CD14-positive monocyte (primary cell): ENCODE results near the gene STX18. TPM values are rescaled to one million over a fixed set of nuclear protein-coding genes. Genes with fewer than 3 reads are reported as not detected.
"Not testable (repeated sequence)": the region's sequence is repeated elsewhere in the genome, so short reads cannot be mapped to it uniquely, and the experiment has no call there.

Source experiments
- DNase-seq, 3 donors: peaks; one replicate each; pipeline ENCODE4 v3.0.0-alpha.2; 2011 to 2022
- H2AFZ ChIP-seq: 2 replicates; pipeline ENCODE4 v1.6.0; 2012; ENCODE audit warnings: mild to moderate bottlenecking, low read depth, low read length, inconsistent platforms; ENCODE audit not compliant: insufficient read depth, poor library complexity, severe bottlenecking
- H3K27ac ChIP-seq, 2 donors: 1 replicate in 1 of 2; 2 replicates in 1 of 2; pipeline ENCODE4 v1.5.1; 2012 to 2013; ENCODE audit warnings: low read length in 2 of 2, control low read depth in 1 of 2, inconsistent platforms in 1 of 2, low read depth in 1 of 2, mild to moderate bottlenecking in 1 of 2
- H3K27me3 ChIP-seq, 2 donors: one replicate each; pipeline versions ENCODE4 v1.6.0 to v1.6.1; 2011 to 2013; ENCODE audit warnings: low read length in 2 of 2; ENCODE audit not compliant: control insufficient read depth in 2 of 2, insufficient read depth in 2 of 2
- H3K36me3 ChIP-seq, 2 donors: replicated peaks in 1 of 2; 1 replicate in 1 of 2; 2 replicates in 1 of 2; pipeline versions ENCODE4 v1.5.1 to v1.6.1; 2012 to 2013; ENCODE audit warnings: low read length in 2 of 2, control low read depth in 1 of 2, inconsistent platforms in 1 of 2, mild to moderate bottlenecking in 1 of 2; ENCODE audit not compliant: insufficient read depth in 2 of 2, control insufficient read depth in 1 of 2
- H3K4me1 ChIP-seq, 2 donors: 1 replicate in 1 of 2; 2 replicates in 1 of 2; pipeline versions ENCODE4 v1.5.1 to v1.6.1; 2012 to 2013; ENCODE audit warnings: low read length in 2 of 2, control low read depth in 1 of 2, inconsistent platforms in 1 of 2, mild to moderate bottlenecking in 1 of 2, moderate library complexity in 1 of 2; ENCODE audit not compliant: insufficient read depth in 2 of 2, control insufficient read depth in 1 of 2
- H3K4me2 ChIP-seq: replicated peaks from 2 replicates; pipeline ENCODE3; 2012; ENCODE audit warnings: low read length, moderate library complexity, mild to moderate bottlenecking; ENCODE audit not compliant: poor library complexity, severe bottlenecking; ENCODE audit errors: extremely low read depth
- H3K4me3 ChIP-seq, 3 experiments: fragments of 200-600 bp in 1 of 3; sonication (generic) in 1 of 3; replicated peaks in 1 of 3; 1 replicate in 2 of 3; 2 replicates in 1 of 3; pipeline ENCODE4 v1.5.1; 2011 to 2013; ENCODE audit warnings: low read length in 3 of 3, mild to moderate bottlenecking in 3 of 3, control low read depth in 2 of 3, low read depth in 2 of 3, inconsistent platforms in 1 of 3, moderate library complexity in 1 of 3
- H3K79me2 ChIP-seq: 2 replicates; pipeline ENCODE4 v1.6.0; 2012; ENCODE audit warnings: mild to moderate bottlenecking, control low read depth, inconsistent platforms, low read length, moderate library complexity; ENCODE audit not compliant: insufficient read depth
- H3K9ac ChIP-seq: 2 replicates; pipeline ENCODE4 v1.6.0; 2017; ENCODE audit warnings: low read length, mild to moderate bottlenecking; ENCODE audit not compliant: insufficient read depth, poor library complexity, severe bottlenecking
- H3K9me3 ChIP-seq, 2 donors: replicated peaks in 1 of 2; 1 replicate in 1 of 2; 2 replicates in 1 of 2; pipeline versions ENCODE4 v1.5.1 to v1.6.1; 2012 to 2013; ENCODE audit warnings: low read length in 2 of 2, control low read depth in 1 of 2; ENCODE audit not compliant: control insufficient read depth in 1 of 2, insufficient read depth in 1 of 2
- H4K20me1 ChIP-seq: 2 replicates; pipeline ENCODE4 v1.6.0; 2012; ENCODE audit warnings: mild to moderate bottlenecking, low read length, control low read depth, moderate library complexity; ENCODE audit not compliant: insufficient read depth
- H3K27ac Mint-ChIP-seq, 7 donors: one replicate each; pipeline ENCODE4 v1.8.0; 2020; ENCODE audit warnings: mild to moderate bottlenecking in 7 of 7, mixed read lengths in 7 of 7, moderate library complexity in 6 of 7, inconsistent platforms in 2 of 7
- H3K27me3 Mint-ChIP-seq, 3 donors: one replicate each; pipeline ENCODE4 v1.8.0; 2021 to 2022; ENCODE audit warnings: low read depth in 3 of 3, mild to moderate bottlenecking in 3 of 3, mixed read lengths in 3 of 3, moderate library complexity in 3 of 3, inconsistent platforms in 1 of 3
- H3K36me3 Mint-ChIP-seq, 2 donors: one replicate each; pipeline ENCODE4 v1.8.0; 2020; ENCODE audit warnings: mixed read lengths in 2 of 2, inconsistent platforms in 1 of 2, mild to moderate bottlenecking in 1 of 2
- H3K4me1 Mint-ChIP-seq: one replicate; pipeline ENCODE4 v1.8.0; 2020; ENCODE audit warnings: mild to moderate bottlenecking, mixed read lengths
- H3K4me3 Mint-ChIP-seq, 2 donors: one replicate each; pipeline ENCODE4 v1.8.0; 2020; ENCODE audit warnings: mild to moderate bottlenecking in 2 of 2, mixed read lengths in 2 of 2, moderate library complexity in 1 of 2
- H3K9me3 Mint-ChIP-seq, 7 donors: one replicate each; pipeline ENCODE4 v1.8.0; 2020 to 2022; ENCODE audit warnings: mixed read lengths in 7 of 7, mild to moderate bottlenecking in 6 of 7, moderate library complexity in 6 of 7, inconsistent platforms in 2 of 7
- CTCF ChIP-seq: fragments of 200-600 bp; IDR thresholded peaks from one replicate; pipeline ENCODE4 v1.8.0; 2022; ENCODE audit warnings: antibody characterized with exemption, mild to moderate bottlenecking
- WGBS: methylation state at CpG from one replicate; pipeline ENCODE4 v1.1.5; 2013; ENCODE audit warnings: missing lambda C conversion rate; ENCODE audit not compliant: insufficient coverage; 5-methylcytosine and 5-hydroxymethylcytosine counted together
- intact Hi-C, 2 donors: fragments of 100-400 bp; cut with micrococcal nuclease; formaldehyde crosslinking; loops; one replicate each; pipeline versions ENCODE4 v1.15.0 to v1.15.1; 2023
- polyA plus RNA-seq, 3 donors: library from polyadenylated mRNA; depleted of rRNA in 1 of 3; unstranded in 2 of 3; stranded (reverse) in 1 of 3; fragments of 300-500 nt in 2 of 3; fragments of >200 nt in 1 of 3; fragmentation: Illumina TruSeq in 2 of 3; gene quantifications; 1 replicate in 2 of 3; 2 replicates in 1 of 3; pipeline ENCODE4 v1.2.3, GENCODE V29; 2012 to 2021

Gene STX18
- polyA plus RNA-seq, 3 donors = 19.0 to 24.1 (median 19.6) TPM

DNA sequence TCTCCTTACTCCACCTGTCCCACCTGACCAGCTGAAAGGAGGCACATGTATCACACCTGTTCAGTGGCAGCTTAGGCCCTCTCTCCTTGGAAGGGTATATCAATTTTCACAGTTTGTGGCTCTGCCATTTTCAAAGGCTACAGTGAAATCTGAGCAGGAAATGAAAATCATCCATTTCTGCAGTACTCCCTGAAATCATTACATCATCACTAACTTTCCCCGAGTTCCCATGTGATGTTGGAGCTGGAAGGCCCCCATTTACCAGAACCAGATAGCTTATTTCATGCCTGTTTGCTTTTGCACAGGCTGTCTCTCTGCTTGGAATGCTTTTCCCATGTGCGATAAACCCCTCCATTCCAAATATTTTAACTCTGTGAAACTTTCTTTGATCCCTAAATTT is 31.0 kb upstream of the STX18 start:
- Histone ChIP-seq H3K27ac (no peak overlapping the region), H4K20me1 (no peaks in the 10 kb centered on the region), H3K4me3 (no peak overlapping the region), H3K4me2 (no peak overlapping the region), H3K9ac (no peak overlapping the region), H3K9me3 (no peaks in the 10 kb centered on the region), H3K79me2 (no peaks in the 10 kb centered on the region), H2AFZ (no peak overlapping the region), H3K4me1 (peaks cover 10 to 12% of the 10 kb centered on the region in 2 donors), H3K27me3 (peaks cover 3 to 13% of the 10 kb centered on the region in 2 donors), H3K36me3 (no peaks in the 10 kb centered on the region)
- intact Hi-C loops = no loop called here
- Mint-ChIP-seq H3K27me3 (peaks cover 10 to 26% (median 24%) of the 10 kb centered on the region in 3 donors), H3K36me3 (peaks cover 0 to 3% of the 10 kb centered on the region in 2 donors), H3K27ac (no peak overlapping the region), H3K9me3 (peaks cover 2 to 10% (median 4%) of the 10 kb centered on the region in 7 donors), H3K4me3 (no peak overlapping the region), H3K4me1 (peaks cover 16% of the 10 kb centered on the region)
- DNase-seq = no peak
- no peak for TF ChIP-seq CTCF
- 29% methylated on average over 1 of the region's 2 CpGs for WGBS

- H3K4me1 ChIP-seq, H2AFZ ChIP-seq, H3K4me3 Mint-ChIP-seq, H4K20me1 ChIP-seq, H3K4me2 ChIP-seq, intact Hi-C loops, DNase-seq, H3K9me3 Mint-ChIP-seq, H3K4me3 ChIP-seq, H3K4me1 Mint-ChIP-seq, H3K79me2 ChIP-seq, H3K36me3 ChIP-seq, H3K9me3 ChIP-seq, H3K27me3 ChIP-seq, H3K27ac Mint-ChIP-seq, H3K36me3 Mint-ChIP-seq, H3K27ac ChIP-seq, H3K9ac ChIP-seq: not testable (repeated sequence)
- peaks cover 5 to 10% (median 8%) of the 10 kb centered on the region in 3 donors for H3K27me3 Mint-ChIP-seq
- no CpG with 5 or more reads among the region's 4 CpGs for WGBS
Observed at GRCh38 chr4:4569861-4570260, 28.0 kb upstream of the STX18 start.
